ENCODE measurements around the gene HCFC2. TPM values are rescaled to one million over a fixed set of nuclear protein-coding genes. Genes with fewer than 3 reads are reported as not detected.

Gene HCFC2
- polyA plus RNA-seq, 1 donor (not counting 4 experiments of a cell fraction or from before 2014, with no cell fraction given) = 8.3 TPM

DNA sequence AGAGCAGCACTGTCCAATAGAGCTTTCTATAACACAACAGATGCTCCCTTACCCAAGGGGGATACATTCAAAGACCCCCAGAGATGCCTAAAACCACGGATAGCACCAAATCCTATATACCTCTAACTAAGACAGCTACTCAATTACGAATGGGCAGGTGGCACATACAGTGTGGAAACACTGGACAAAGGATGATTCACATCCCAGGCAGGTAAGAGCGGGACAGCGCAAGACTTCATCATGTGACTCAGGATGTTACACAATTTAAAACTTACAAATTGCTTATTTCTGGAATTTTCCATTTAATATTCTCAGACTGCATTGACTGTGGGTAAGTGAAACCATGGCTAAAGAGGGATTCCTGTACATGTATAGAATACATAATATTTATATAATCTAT lies 5.5 kb upstream of the HCFC2 start:
- no peaks in the 10 kb centered on the region for H3K36me3 ChIP-seq (ENCODE audit: control insufficient read depth in 2 of 2, extremely low read depth in 1 of 2, insufficient read depth in 2 of 2, low read length in 2 of 2)
- H3K9me1 ChIP-seq (ENCODE audit: control insufficient read depth, extremely low read depth, insufficient read depth, low read length) = no peaks in the 10 kb centered on the region
- DNase-seq (ENCODE audit: low read depth, low spot score) = peak; percentile 35
- H2AFZ ChIP-seq (ENCODE audit: control insufficient read depth, low read length) = no peak overlapping the region
- H3K9me3 ChIP-seq (ENCODE audit: control insufficient read depth, low read depth, low read length) = no peaks in the 10 kb centered on the region
- H3K27me3 ChIP-seq (ENCODE audit: control insufficient read depth, extremely low read depth, insufficient read depth, low read length) = no peaks in the 10 kb centered on the region
- H3K4me1 ChIP-seq (ENCODE audit: control insufficient read depth, extremely low read depth, insufficient read depth, low read length) = peaks cover 21% of the 10 kb centered on the region
- H3K79me2 ChIP-seq (ENCODE audit: control insufficient read depth, insufficient read depth, low read length) = no peaks in the 10 kb centered on the region
- dilution Hi-C loops (cut with MboI; ENCODE audit: extremely low pct_ligation_motif_present, low sequenced_read_pairs) = no loop called here
- peak; percentile 90 for FAIRE-seq
- no peak overlapping the region for H3K4me3 ChIP-seq (ENCODE audit: control insufficient read depth in 2 of 3, extremely low read depth in 1 of 3, insufficient read depth in 2 of 3, low read depth in 1 of 3, low read length in 3 of 3)
- H4K20me1 ChIP-seq (ENCODE audit: control insufficient read depth, extremely low read depth, insufficient read depth, low read length) = no peaks in the 10 kb centered on the region
- no peak overlapping the region for H3K9ac ChIP-seq (ENCODE audit: control insufficient read depth, extremely low read depth, insufficient read depth, low read length)
- H3K27ac ChIP-seq (ENCODE audit: control insufficient read depth, insufficient read depth, low read length) = peak overlapping the region; percentile 57
- TF ChIP-seq, protein P1, sequence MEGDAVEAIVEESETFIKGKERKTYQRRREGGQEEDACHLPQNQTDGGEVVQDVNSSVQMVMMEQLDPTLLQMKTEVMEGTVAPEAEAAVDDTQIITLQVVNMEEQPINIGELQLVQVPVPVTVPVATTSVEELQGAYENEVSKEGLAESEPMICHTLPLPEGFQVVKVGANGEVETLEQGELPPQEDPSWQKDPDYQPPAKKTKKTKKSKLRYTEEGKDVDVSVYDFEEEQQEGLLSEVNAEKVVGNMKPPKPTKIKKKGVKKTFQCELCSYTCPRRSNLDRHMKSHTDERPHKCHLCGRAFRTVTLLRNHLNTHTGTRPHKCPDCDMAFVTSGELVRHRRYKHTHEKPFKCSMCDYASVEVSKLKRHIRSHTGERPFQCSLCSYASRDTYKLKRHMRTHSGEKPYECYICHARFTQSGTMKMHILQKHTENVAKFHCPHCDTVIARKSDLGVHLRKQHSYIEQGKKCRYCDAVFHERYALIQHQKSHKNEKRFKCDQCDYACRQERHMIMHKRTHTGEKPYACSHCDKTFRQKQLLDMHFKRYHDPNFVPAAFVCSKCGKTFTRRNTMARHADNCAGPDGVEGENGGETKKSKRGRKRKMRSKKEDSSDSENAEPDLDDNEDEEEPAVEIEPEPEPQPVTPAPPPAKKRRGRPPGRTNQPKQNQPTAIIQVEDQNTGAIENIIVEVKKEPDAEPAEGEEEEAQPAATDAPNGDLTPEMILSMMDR (optimal IDR thresholded peaks at IDR 0.05 in 1 of 3, IDR thresholded peaks at IDR 0.05 in 1 of 3, conservative IDR thresholded peaks at IDR 0.05 in 1 of 3; ENCODE audit: extremely low read depth in 1 of 3, insufficient read depth in 2 of 3, low read length in 3 of 3) = no peak
- no peak for TF ChIP-seq EZH2 (IDR thresholded peaks at IDR 0.05; ENCODE audit: low read length)
- H3K4me2 ChIP-seq (ENCODE audit: control insufficient read depth, extremely low read depth, insufficient read depth, low read depth, low read length) = peak overlapping the region; percentile 46

DNA sequence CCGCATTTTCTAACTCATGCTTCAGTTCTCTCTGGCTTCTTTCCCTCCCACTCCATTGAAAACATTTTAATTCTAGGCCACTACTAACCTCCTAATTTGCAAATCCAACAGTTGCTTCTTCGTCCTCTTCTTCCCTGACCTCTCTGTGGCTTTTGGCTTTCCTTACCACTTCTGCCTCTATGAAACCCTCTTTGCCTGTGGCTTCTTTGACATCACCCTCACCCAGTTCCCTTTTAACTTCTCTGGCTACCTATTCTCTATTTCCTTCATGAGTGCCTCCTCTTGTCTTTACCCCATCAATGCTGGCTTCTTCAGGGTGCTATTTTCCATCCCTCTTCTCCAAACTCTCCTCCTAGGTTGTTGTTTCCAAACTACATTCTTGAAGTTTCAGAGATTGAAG lies 4.4 kb upstream of the HCFC2 start:
- no peak for FAIRE-seq
- Histone ChIP-seq H3K4me1 (ENCODE audit: control insufficient read depth, extremely low read depth, insufficient read depth, low read length) (peaks cover 21% of the 10 kb centered on the region), H3K27ac (ENCODE audit: control insufficient read depth, insufficient read depth, low read length) (no peak overlapping the region), H3K79me2 (ENCODE audit: control insufficient read depth, insufficient read depth, low read length) (peaks cover 2% of the 10 kb centered on the region), H3K9me3 (ENCODE audit: control insufficient read depth, low read depth, low read length) (no peaks in the 10 kb centered on the region), H3K36me3 (ENCODE audit: control insufficient read depth in 2 of 2, extremely low read depth in 1 of 2, insufficient read depth in 2 of 2, low read length in 2 of 2) (no peaks in the 10 kb centered on the region), H4K20me1 (ENCODE audit: control insufficient read depth, extremely low read depth, insufficient read depth, low read length) (no peaks in the 10 kb centered on the region), H3K4me3 (ENCODE audit: control insufficient read depth in 2 of 3, extremely low read depth in 1 of 3, insufficient read depth in 2 of 3, low read depth in 1 of 3, low read length in 3 of 3) (no peak overlapping the region), H3K9ac (ENCODE audit: control insufficient read depth, extremely low read depth, insufficient read depth, low read length) (no peak overlapping the region), H3K27me3 (ENCODE audit: control insufficient read depth, extremely low read depth, insufficient read depth, low read length) (no peaks in the 10 kb centered on the region), H3K9me1 (ENCODE audit: control insufficient read depth, extremely low read depth, insufficient read depth, low read length) (no peaks in the 10 kb centered on the region), H3K4me2 (ENCODE audit: control insufficient read depth, extremely low read depth, insufficient read depth, low read depth, low read length) (no peak overlapping the region), H2AFZ (ENCODE audit: control insufficient read depth, low read length) (no peak overlapping the region)
- TF ChIP-seq, protein P1 (optimal IDR thresholded peaks at IDR 0.05 in 1 of 3, IDR thresholded peaks at IDR 0.05 in 1 of 3, conservative IDR thresholded peaks at IDR 0.05 in 1 of 3; ENCODE audit: extremely low read depth in 1 of 3, insufficient read depth in 2 of 3, low read length in 3 of 3) = no peak
- TF ChIP-seq EZH2 (IDR thresholded peaks at IDR 0.05; ENCODE audit: low read length) = no peak
- no peak for DNase-seq (ENCODE audit: low read depth, low spot score)
- dilution Hi-C loops (cut with MboI; ENCODE audit: extremely low pct_ligation_motif_present, low sequenced_read_pairs) = no loop called here

Measured in keratinocyte (primary cell).